Measurements from ENCODE around the gene MCRS1. TPM values are rescaled to one million over a fixed set of nuclear protein-coding genes. Genes with fewer than 3 reads are reported as not detected.

MCRS1 gene
- total and polyA plus RNA-seq, 10 of the 15 experiments (the other 5 are each of a cell fraction or from before 2014, with no cell fraction given) = 34.3 to 82.8 (median 57.6) TPM

- TF ChIP-seq ZBTB4 (CRISPR knock-in tag; IDR thresholded peaks at IDR 0.05) (no peak), BCL3 (IDR thresholded peaks at IDR 0.05; ENCODE audit: borderline replicate concordance, insufficient read depth, low read depth, low read length, poor library complexity, severe bottlenecking) (no peak), POU2F2 (IDR thresholded peaks at IDR 0.05; ENCODE audit: borderline replicate concordance, low read depth, low read length) (no peak), SREBF1 (IDR thresholded peaks at IDR 0.05; ENCODE audit: low read length) (no peak), EP300 (IDR thresholded peaks at IDR 0.05; ENCODE audit: borderline replicate concordance in 1 of 2, control insufficient read depth in 1 of 2, low read depth in 2 of 2, low read length in 2 of 2) (no peak), RELA (IDR thresholded peaks at IDR 0.05; ENCODE audit: borderline replicate concordance, partially characterized antibody) (no peak)
These were observed 21.0 kb upstream of the MCRS1 start (continued) for GRCh38 chr12:49588721-49589516.

Data from GM12878 (cell line).